SK-N-SH treated with all-trans-retinoic acid at 6 μM for 48 hours (cell line): ENCODE data around the gene CARD14.

Experiments used
- CSDC2 ChIP-seq: fragments of 250-450 bp; sonication (Bioruptor Pico); IDR thresholded peaks from 2 replicates; pipeline ENCODE4 v1.5.0; 2020; ENCODE audit warnings: mild to moderate bottlenecking, moderate library complexity
- PATZ1 ChIP-seq: fragments of 250-450 bp; sonication (Bioruptor Pico); IDR thresholded peaks from 2 replicates; pipeline ENCODE4 v1.8.0; 2020; ENCODE audit warnings: mild to moderate bottlenecking, moderate library complexity, borderline replicate concordance
- RARB ChIP-seq: fragments of 250-450 bp; sonication (Bioruptor Pico); IDR thresholded peaks from 2 replicates; pipeline ENCODE4 v1.8.0; 2021; ENCODE audit warnings: mild to moderate bottlenecking, moderate library complexity
- ZNF70 ChIP-seq: fragments of 450-650 bp; formaldehyde crosslinking; IDR thresholded peaks from 2 replicates; pipeline ENCODE4 v1.5.0; 2020; ENCODE audit warnings: mild to moderate bottlenecking, moderate library complexity

GRCh38 chr17:80173916-80174315, 4.1 kb downstream of the CARD14 start:
- TF ChIP-seq PATZ1 (CRISPR knock-in tag) (no peak), RARB (CRISPR knock-in tag) (no peak), CSDC2 (CRISPR knock-in tag) (no peak), ZNF70 (CRISPR knock-in tag) (no peak)
